Measurements from ENCODE around the gene RNLS.

RNLS gene

GRCh38 chr10:88230251-88230650 lies 352.9 kb downstream of the RNLS start:
- DNase-seq (ENCODE audit: low spot score), result no peak

GRCh38 chr10:88228130-88228529 lies 355.0 kb downstream of the RNLS start:
- DNase-seq (ENCODE audit: low spot score), result no peak

DNA sequence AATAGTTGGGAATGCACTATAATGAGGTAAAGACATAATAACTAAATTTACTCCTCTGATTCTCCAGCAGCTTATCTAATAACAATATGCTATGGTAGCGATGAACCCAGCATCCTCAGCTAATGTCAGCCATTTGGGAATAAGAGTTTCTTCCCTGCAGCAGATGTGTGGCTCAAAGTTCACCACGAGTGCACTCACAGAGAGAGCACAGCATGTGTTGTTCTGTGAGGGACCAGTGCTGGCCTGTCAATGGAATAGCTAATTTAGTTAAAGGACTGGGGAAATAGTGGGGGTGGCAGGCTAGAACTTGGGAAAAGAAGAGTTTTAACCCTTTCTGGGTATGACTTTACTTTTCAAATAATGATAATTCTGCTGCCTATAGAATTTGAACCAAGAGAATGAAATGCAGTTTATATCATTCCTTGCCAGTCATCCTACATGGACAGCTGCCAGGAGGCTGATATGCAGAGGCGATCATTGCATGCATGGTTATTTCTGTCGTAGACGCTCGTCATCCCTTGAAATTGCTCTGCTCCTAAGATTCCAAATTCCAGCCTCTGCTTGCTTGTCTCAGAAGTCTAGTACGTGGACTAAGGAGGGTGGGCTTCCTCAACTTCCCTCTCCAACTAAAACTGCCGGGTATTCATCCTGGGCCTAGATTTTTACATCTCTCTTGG lies 355.6 kb downstream of the RNLS start:
- no peak for DNase-seq (ENCODE audit: low spot score)

GRCh38 chr10:88226891-88227290 lies 356.2 kb downstream of the RNLS start:
- DNase-seq (ENCODE audit: low spot score), result no peak

GRCh38 chr10:88226071-88226659 lies 357.0 kb downstream of the RNLS start:
- no peak for DNase-seq (ENCODE audit: low spot score)
